COLO829 (cell line): ENCODE measurements around the gene ACOT7.

Experiments used
- DNase-seq: peaks from one replicate; pipeline ENCODE4 v3.0.0; 2012; ENCODE audit warnings: low spot score

The ACOT7 gene

DNA sequence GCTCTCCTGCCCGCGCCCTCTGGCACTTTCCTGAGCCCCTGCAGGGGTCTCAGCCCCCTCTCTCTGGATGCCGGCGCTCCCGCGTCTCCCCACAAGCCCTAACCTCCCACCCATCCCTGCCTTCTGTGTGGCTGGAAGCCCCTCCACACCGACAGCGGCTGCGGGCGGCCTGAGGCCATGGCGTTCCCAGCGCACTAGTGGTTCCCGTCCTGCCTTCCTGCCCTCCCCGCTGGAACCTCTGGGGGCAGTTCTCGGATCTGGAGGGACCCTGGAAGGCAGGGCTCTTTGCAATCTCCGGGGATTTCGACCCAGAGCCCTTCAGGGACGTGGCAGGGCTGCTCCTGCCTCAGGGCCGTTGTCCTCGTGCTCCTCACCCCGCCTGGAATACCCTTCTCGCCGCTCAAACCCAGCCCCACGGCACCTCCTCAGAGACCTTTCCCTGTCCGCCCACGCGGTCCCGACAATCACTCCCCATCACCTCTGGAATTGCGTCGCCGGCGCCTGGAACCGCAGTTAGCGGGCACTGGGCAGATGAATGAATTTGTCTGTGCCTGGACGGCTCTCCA is 30.5 kb upstream of the ACOT7 start:
- DNase-seq, result no peak

DNA sequence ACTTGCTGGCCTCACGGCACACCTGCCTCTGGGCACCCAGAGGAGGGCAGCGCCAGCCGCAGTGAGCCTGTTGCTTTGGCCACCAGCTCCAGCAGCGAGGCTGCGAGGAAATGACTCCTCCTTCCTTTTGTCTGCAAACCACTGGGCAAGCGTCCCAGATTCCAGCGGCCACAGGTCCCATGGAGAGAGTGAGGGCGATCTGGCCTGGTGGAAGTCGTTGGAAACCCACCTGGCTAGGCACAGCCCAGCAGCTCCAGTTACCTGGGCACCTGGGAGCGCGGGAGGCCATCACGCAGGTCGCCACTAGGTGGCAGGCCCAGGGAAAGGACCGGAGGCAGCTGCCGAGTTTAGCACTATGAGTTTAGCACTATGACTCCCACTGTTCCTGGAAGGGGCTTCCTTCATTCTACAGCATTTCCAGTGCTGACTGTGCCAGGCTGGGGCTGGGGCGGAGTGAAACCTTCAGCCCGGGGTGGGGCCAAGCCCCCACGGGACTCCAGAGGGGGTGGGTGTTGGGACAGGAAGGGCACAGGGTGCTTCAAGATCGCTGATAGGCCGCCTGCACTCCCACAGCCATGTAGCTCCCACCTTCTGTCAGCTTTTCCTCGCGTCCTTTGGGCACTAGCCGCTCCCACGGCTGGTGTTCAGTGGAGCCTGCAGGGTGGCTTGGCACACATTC is 29.9 kb upstream of the ACOT7 start:
- no peak for DNase-seq

DNA sequence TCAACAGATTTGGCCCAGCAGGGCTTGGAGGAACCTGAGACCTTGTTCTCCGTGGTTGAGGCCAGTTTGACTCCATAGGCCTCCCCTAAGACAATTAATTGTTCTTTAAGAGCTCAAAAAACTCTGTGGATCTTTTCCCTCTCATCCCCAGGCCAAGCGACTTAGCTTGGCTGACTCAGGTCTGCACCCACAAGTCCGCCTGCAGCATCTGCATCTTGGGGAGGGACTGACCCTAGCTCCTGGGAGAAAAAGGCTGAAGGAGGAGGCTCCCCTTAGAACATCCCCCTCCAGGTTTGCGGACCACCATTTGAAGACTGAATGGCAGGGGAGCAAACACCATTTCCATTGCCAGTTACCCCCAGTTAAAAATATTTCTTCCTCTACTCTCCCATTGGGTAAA is 27.7 kb upstream of the ACOT7 start:
- no peak for DNase-seq

DNA sequence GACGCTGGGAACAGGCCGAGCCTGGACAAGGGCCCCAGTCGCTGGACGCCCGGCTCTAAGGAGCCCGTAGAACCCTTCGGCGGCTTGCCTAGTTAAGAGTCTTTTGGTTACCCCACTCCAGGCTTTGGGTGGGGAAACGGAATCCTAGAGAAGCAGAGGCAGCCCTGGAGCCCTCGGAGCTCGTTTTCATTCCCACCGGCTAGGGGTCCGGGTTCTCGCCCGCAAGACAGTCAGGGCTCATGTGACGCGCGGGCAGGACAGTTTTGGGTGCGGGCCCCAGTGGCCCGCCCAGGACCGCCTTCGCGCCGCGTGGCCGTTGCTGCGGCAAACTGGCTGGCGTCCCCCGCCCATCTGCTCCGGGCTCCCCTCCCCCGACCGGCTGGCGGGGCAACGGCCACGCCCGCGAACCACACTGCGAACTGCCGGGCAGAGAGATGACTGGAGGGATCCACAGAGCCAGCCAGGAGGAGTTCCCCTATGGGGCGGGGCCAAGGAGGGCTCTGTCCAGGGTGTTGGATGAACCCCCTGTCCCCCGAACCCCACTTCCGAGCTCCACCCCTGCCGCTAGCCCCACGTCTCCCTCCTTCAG is 27.0 kb upstream of the ACOT7 start:
- no peak for DNase-seq

DNA sequence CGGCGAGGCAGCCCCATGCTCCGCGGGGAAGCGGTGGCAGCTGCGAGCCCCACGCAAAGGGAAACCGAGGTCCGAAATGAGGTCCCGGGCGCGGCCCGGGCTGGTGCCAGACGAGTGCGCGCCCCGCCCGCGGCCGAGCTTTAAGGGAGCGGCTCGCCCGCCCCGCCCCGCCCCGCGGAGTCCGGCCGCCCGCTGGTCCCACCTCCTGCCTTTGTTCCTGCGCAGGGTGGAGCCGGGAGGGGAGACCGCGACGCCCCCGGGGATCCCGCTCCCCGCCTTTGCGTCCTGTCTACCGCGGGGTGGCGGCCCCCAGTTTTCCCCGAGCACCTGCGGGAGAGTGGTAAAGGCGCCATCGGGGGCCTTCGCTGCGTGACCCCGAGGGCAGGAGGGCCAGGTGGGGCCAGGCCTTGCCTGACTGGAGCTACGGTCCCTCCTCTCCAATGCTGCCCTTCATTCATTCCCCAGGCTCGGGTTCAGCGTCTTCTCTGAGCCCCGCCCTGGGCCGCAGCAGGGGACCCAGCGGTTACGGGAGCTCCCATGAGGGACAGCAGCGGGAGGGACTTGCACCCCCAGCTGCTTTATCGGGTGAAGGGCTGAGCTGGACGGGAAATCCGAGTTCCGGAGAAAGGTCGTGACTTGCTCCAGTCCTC is 26.4 kb upstream of the ACOT7 start, which contains the start of gene HES2:
Gene HES2, minus strand, starts transcription at position 116 of the 650 bp plus-strand sequence. Its CDS starts 99 bp downstream, at position 17.
- DNase-seq, result no peak

DNA sequence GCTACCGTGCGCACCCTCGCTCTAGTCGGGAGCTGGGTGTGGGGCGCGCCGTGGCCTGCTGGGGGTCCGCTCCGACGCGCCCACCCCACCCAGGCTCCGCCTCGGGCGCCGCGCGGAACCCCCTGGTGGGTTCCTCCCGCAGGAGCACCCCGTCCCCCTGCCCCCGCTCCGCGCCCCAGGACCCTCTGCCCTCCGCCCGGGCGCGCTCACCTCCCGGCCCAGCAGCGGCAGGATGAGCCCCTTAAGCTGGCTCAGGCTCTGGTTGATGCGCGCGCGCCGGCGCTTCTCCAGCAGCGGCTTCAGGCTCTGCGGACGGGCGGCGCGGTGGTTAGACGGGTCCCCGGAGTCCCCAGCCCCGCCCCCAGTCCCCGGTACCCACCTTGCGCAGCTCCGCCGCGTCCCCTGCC is 25.8 kb upstream of the ACOT7 start:
- no peak for DNase-seq

DNA sequence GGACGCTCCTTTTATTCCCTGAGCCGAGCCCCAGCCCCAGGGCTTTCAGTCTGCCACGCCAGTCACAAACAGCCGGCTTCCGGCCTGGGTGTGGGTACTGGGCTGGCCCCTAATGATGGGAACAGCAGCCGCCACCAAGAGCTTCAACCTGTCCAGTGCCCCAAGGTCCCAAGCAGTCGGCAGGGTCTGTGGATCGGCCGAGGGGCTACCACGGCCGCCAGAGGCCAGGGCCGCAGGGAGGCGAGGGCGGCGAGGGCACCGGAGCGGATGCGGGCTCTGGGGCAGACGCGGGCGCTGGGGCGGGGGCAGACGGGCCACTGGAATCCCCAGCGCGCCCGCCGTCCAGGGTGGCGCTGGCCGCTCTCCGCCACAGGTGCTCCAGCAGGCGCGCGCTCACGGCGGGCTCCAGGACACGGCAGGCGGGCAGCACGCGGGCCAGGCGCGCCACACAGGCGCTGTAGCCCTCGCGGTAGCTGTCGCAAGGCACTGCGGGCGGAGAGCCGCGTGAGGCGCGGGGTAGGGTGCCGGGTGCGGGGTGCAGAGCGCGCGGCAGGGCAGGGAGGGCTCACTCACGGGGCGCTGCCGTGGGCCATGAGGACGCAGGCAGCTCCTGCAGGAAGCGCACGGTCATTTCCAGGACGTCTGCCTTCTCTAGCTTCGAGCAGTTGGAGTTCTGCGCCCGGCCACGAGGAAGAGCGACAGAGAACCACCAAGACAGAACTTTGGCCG is 25.3 kb upstream of the ACOT7 start:
- DNase-seq, result no peak

DNA sequence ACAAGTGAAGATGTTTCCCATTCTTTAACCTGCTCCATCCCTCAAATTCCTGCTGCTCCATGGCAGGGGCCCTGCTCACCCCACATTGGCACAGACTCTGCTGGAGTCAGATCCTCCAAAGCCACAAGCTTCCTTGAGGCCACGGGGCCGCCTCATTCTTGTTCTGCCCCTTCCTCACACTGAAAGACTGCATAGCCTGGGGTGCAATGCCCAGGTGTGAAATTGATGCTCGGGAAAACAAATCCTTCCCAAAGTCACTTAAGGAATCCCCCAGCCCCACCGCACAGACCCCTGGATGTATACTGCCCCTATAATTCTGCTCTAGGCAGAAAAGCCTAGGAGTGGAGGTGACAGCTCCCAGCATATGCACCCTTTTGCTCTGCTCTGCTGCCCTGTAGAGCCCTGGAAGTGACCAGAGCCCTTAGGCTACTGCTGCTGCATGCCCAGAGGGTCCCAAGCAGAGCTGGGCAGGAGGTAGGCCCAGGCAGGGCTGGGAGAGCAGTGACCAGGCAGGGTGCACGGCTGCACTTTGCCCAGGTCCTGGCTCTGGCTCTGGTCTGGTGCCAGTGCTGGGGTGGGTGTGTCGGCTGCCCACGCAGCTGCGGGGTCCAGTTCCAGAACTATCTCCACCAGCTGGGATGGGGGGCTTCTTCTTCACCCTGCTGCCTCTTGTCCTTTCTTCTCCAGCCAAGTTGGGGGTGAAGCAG is 24.5 kb upstream of the ACOT7 start:
- no peak for DNase-seq

DNA sequence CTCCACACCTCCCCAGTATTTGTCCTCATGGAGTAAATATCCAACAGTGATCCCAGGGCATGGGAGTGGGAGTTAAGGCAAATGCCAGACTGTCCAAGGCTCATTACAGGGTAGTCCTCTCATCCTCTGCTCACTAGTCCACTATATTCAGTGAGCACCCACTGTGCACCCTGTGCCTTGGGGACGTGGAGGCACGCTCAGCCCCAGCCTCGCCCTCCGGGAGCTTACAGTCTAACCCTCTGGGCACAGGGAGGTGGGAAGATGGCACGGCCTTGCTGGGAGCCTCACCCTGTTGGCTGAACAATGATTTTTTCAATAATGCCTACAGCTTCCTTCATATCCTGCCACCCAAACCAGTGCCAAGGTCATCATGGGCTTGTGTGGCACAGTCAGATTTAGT is 23.3 kb upstream of the ACOT7 start:
- DNase-seq, result no peak

DNA sequence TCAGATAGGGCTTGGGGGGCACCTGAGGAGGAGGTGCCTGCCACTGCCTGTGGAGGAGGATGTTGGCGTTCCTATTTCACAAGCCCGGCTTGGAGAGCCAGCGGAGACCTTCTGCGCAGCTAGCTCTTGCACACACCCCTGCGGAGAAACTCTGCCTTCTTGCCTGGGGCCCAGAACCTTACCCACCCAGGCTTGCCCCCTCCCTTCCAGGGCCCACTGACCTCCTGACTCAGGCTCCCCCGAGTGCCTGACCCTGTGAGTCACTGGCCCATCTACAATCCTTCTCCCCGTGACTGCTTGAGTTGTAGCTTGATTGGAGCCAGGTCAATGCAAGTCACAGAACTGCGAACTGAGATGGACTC is 22.7 kb upstream of the ACOT7 start:
- no peak for DNase-seq

DNA sequence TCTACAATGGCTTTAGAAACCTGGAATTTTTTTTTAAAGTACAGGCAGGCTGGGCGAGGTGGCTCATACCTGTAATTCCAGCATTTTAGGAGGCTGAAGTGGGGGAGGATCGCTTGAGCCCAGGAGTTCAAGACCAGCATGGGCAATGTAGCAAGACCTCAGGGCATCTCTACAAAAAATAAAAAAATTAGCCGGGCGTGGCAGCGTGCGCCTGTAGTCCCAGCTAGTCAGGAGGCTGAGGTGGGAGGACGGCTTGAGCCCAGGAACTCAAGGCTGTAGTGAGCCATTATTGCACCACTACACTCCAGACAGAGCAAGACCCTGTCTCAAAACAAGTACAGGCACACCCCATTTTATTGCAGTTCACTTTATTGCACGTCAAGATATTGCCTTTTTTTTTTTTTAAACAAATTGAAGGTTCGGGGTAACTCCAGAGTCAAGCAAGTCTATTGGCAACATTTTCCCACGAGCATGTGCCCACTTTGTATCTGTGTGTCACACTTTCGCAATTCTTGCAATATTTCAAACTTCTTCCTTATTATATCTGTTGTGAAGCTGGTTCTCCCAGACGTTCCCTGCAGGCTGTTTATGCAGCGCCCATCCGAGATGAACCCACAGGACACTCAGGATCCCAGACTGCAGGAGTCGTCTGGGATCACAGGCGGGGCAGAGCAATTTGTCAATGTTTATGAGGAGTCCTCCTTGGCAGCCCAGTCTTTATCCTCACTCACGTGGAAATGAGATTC is 21.5 kb upstream of the ACOT7 start:
- DNase-seq, result no peak

DNA sequence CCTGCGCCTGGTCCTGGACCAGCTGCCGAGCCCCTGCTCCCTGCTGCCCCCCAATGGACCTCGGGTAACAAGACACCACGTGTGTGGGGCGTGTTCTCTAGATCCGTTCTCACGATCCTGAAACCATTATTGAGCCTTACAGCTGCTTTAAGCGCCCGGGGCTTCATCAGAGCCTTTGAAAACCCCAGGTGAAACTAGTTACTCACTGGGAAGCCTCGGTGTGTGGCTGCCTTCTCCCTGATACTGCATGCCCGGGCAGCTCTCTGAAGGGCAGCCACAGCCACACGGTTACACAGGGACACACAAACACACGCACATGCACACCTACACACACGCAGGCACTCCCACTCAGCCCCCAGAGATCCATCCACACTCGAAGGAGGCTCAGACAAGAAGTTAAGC is 20.9 kb upstream of the ACOT7 start:
- no peak for DNase-seq

DNA sequence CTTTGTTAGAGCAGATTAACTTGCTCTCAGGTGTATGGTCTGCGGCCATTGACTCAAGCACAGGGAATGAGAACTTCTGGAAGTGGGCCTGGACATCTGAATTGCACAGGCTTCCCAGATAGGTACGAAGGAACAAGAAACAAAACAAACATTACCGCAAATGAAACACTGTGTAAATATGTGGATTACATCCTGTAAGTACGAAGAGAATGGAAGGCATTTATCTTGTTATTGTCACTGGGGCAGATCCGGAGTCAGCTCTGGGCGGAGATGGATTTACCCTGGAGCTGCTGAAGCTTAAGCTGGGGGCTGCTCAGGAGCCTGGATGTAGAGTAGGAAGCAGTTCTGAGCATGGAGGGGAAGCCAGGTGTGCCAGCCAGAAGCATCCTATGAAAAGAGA is 19.3 kb upstream of the ACOT7 start:
- DNase-seq, result no peak

DNA sequence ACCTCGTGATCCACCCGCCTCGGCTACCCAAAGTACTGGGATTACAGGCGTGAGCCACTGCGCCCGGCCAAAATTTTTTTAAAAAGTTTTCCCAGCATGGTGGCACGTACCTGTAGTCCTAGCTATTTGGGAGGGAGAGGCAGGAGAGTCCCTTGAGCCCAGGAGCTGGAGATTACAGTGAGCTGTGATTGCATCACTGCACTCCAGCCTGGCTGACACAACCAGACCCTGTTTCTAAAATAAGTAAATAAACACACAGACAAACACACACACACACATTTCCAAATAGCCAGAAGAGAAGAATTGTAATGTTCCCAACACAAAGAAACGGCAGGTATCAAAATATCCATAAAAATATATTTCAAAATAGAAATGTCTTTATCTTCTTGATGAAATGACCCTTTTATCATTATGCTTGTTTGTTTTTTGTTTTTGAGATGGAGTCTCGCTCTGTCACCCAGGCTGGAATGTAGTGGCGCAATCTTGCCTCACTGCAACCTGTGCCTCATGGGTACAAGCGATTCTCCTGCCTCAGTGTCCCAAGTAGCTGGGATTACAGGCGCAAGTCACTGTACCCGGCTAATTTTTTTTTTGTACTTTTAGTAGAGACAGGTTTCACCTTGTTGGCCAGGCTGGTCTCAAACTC is 16.8 kb upstream of the ACOT7 start:
- DNase-seq, result no peak

DNA sequence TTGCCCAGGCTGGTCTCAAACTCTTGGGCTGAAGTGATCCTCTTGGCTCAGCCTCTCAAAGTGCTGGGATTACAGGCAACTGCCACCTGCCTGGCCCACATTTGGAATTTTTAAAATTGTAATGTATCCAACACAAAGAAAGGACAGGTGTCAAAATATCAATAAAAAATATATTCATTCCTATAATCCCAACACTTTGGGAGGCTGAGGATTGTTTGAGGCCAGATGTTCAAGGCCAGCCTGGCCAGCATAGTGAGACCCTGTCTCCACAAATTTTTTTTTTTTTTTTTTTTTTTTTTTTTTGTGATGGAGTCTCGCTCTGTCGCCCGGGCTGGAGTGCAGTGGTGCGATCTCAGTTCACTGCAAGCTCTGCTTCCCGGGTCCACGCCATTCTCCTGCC is 16.2 kb upstream of the ACOT7 start:
- DNase-seq, result no peak

DNA sequence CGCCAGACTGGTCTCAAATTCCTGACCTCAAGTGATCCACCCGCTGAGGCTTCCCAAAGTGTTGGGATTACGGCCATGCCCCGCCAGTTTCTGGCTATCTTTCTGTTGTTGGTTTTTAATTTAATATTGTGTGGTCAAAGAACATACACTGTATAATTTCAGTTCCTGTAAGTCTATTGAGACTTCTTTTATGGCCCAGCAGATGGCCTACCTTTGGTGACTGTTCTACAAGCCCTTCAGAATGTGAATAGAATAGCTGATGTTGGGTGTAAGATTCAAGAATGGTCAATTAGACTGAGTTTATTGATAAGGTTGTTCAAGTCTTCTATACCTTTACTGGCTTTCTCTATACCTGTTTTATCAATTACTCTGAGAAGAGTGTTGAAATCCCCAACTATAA is 15.5 kb upstream of the ACOT7 start:
- no peak for DNase-seq

DNA sequence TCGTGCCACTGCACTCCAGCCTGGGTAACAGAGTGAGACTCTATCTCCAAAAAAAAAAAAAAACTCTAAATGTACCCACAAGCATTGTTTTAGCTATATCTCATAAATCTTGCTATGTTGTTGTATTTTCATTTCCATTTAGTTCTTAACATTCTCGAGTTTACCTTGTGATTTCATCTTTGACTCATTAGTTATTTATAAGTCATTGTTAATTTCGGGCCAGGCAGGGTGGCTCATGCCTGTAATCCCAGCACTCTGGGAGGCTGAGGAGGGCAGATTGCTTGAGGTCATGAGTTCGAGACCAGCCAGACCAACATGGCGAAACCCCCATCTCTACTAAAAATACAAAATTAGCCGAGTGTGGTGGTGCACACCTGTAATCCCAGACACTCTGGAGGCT is 14.5 kb upstream of the ACOT7 start:
- DNase-seq, result no peak

DNA sequence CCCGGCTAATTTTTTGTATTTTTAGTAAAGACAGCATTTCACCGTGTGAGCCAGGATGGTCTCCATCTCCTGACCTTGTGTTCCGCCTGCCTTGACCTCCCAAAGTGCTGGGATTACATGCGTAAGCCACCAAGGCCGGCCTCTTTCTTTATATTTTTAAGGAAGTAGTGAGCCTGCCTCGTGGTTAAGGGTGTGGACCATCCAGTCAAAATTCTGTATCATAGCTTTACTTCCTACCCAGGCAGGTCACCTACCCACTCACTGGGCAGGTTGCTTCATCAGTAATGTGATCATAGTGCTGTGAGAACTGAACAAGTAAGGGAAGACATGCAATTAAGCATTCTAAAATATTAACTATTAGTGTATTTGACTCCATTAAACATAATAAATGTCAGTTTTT is 8.1 kb upstream of the ACOT7 start:
- no peak for DNase-seq

DNA sequence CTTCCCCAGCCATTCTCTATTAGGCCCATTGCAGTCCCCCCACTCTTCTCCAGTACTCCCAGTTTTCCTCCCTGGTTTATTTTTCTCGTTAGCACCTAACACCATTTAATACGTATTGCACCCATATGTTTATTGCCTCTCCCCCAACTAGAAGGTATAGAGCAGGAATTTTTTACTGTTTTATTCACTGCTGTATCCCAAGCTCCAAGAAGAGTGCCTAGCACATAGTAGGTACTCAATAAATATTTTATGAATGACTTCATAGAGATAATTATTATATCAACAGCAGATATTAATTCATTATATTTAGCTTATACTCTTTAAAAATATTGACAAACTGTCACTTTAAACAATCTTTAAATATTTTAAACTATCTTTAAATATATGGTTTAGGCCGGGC is 5.7 kb upstream of the ACOT7 start:
- DNase-seq, result no peak

DNA sequence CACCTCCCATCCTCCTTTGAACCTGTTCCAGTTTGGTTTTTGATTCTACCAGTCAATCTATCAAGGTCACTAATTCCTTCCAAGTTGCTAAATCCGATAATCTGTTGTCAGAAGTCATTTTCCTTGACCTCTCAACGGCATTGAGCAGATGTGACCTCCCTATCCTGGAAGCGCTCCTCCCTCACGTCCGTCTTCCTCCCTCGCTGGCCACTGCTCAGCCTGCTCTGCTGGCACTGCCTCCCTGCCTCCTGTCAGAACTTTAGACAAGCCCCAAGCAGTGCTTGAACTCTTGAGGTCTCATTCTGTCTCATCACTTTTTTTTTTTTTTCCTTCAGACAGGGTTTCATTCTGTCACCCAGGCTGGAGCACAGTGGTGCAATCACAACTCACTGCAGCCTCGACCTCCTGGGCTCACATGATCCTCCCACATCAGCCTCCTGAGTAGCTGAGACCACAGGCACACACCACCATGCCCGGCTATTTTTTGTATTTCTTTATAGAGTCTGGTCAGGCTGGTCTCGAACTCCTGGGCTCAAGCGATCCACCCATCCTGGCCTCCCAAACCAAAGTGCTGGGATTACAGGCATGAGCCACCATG is 4.4 kb upstream of the ACOT7 start:
- no peak for DNase-seq
